Lung (tissue), 12 donors: ENCODE data around the gene SS18L1. TPM values are rescaled to one million over a fixed set of nuclear protein-coding genes. Genes with fewer than 3 reads are reported as not detected.
"Not testable (repeated sequence)": the region's sequence is repeated elsewhere in the genome, so short reads cannot be mapped to it uniquely, and the experiment has no call there.

Source experiments
- ATAC-seq: fragments of 200-7000 bp; cut with Tn5 transposase; one replicate; pipeline ENCODE4 v1.9.1; 2020; ENCODE audit warnings: moderate number of reproducible peaks; ENCODE audit not compliant: insufficient read depth, low FRiP score
- DNase-seq, 3 donors: peaks; one replicate each; pipeline ENCODE4 v3.0.0-alpha.2; 2013 to 2017
- H3K27ac ChIP-seq, 2 donors: one replicate each; pipeline ENCODE4 v1.5.1; 2013; ENCODE audit warnings: mild to moderate bottlenecking in 2 of 2, moderate library complexity in 2 of 2, control low read depth in 1 of 2, inconsistent platforms in 1 of 2, low read depth in 1 of 2, low read length in 1 of 2
- H3K27me3 ChIP-seq, 3 donors: one replicate each; pipeline ENCODE4 v1.5.1; 2013; ENCODE audit warnings: low read length in 2 of 3; ENCODE audit not compliant: control insufficient read depth in 3 of 3, insufficient read depth in 3 of 3
- H3K36me3 ChIP-seq, 4 donors: one replicate each; pipeline ENCODE4 v1.5.1; 2013; ENCODE audit warnings: low read length in 4 of 4, mild to moderate bottlenecking in 1 of 4, moderate library complexity in 1 of 4; ENCODE audit not compliant: control insufficient read depth in 4 of 4, insufficient read depth in 4 of 4
- H3K4me1 ChIP-seq, 5 donors: one replicate each; pipeline ENCODE4 v1.5.1; 2013; ENCODE audit warnings: low read length in 5 of 5, mild to moderate bottlenecking in 2 of 5, moderate library complexity in 1 of 5; ENCODE audit not compliant: control insufficient read depth in 5 of 5, insufficient read depth in 5 of 5
- H3K4me3 ChIP-seq: one replicate; pipeline ENCODE4 v1.5.1; 2013; ENCODE audit warnings: mild to moderate bottlenecking, control low read depth, moderate library complexity
- H3K9ac ChIP-seq, 2 donors: one replicate each; pipeline ENCODE4 v1.5.1; 2013; ENCODE audit warnings: low read length in 2 of 2, control low read depth in 1 of 2; ENCODE audit not compliant: insufficient read depth in 1 of 2
- H3K9me3 ChIP-seq, 4 donors: one replicate each; pipeline ENCODE4 v1.5.1; 2013; ENCODE audit warnings: low read length in 3 of 4, mild to moderate bottlenecking in 1 of 4, moderate library complexity in 1 of 4; ENCODE audit not compliant: control insufficient read depth in 4 of 4, insufficient read depth in 3 of 4
- WGBS, 2 donors: extraction: QIAGEN DNeasy Blood & Tissue Kit; methylation state at CpG; one replicate each; pipeline ENCODE4 v1.1.7; 2013; 5-methylcytosine and 5-hydroxymethylcytosine counted together
- polyA plus RNA-seq, 2 donors: library from polyadenylated mRNA; stranded (reverse); fragments of 200-250 nt; gene quantifications; one replicate each; pipeline ENCODE4 v1.2.1, GENCODE V29; 2013
- total RNA-seq, 2 donors: library from RNA; depleted of rRNA in 1 of 2; stranded (reverse); fragments of >200 nt in 1 of 2; gene quantifications; one replicate each; pipeline ENCODE4 v1.2.1, GENCODE V29; 2014 to 2021
- TF ChIP-seq, protein P1 (sequence below): IDR thresholded peaks from 2 replicates; pipeline ENCODE4 v1.5.1; 2012; ENCODE audit warnings: mild to moderate bottlenecking; ENCODE audit errors: control extremely low read depth, extremely low read depth
- donor health status: control.
- donor health status: control.
- donor health status: Bipolar disorder and iron deficiency.
- donor health status: healthy.
- donor health status: DM: yes; HTN: yes; CAD: no.

SS18L1 gene
- total and polyA plus RNA-seq, 4 donors = 7.2 to 24.1 (median 14.9) TPM

DNA sequence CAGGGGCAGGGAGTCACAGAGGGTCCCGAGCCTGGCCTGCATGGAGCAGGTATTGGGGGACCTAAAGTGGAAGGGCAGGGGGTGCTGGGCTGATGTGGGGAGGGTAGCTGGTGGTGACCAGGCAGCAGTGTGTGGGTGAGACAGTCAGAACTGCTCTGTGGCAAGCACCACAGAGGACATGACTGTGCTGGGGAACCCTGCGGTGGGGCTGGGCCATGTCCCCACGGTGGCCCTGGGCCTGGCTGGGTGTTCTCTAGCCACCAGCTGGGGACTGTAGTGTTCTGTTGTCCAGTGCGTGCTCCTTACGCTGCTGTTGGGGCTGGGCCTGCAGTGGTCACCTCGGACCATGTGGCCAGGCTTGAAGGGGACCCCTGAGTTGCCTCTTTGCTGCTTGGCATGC lies 3.6 kb downstream of the SS18L1 start:
- H3K36me3 ChIP-seq = peaks cover 0 to 7% (median 1%) of the 10 kb centered on the region in 4 donors
- no peak for ATAC-seq
- H3K27ac ChIP-seq = no peak overlapping the region
- H3K9me3 ChIP-seq = no peaks in the 10 kb centered on the region
- WGBS, 2 donors = 97 to 99% methylated on average over 6 of the region's 6 CpGs
- TF ChIP-seq, protein P1, sequence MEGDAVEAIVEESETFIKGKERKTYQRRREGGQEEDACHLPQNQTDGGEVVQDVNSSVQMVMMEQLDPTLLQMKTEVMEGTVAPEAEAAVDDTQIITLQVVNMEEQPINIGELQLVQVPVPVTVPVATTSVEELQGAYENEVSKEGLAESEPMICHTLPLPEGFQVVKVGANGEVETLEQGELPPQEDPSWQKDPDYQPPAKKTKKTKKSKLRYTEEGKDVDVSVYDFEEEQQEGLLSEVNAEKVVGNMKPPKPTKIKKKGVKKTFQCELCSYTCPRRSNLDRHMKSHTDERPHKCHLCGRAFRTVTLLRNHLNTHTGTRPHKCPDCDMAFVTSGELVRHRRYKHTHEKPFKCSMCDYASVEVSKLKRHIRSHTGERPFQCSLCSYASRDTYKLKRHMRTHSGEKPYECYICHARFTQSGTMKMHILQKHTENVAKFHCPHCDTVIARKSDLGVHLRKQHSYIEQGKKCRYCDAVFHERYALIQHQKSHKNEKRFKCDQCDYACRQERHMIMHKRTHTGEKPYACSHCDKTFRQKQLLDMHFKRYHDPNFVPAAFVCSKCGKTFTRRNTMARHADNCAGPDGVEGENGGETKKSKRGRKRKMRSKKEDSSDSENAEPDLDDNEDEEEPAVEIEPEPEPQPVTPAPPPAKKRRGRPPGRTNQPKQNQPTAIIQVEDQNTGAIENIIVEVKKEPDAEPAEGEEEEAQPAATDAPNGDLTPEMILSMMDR = no peak
- peaks cover 4 to 34% (median 14%) of the 10 kb centered on the region in 5 donors for H3K4me1 ChIP-seq
- no peak for DNase-seq
- no peaks in the 10 kb centered on the region for H3K27me3 ChIP-seq
- no peak overlapping the region for H3K4me3 ChIP-seq
- H3K9ac ChIP-seq = no peak overlapping the region

DNA sequence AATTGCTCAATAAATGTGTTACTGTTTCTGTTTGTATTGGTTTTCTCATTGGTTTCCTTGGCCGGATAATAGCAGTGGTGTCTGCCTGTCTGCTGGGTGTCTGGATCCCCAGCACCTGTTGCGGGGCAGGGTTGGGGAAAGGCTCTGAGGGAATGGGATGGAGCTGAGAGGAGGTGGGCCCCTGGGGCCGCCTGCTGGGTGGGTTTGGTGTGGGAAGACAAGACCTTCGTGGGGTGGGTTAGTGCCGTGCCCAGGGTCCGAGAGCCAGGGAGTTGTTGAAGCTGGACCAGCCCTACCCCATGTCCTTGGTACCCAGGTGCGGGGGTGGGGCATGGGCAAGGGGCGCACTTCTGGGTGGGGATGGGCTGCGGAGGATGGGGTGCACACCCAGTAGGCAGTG lies 4.0 kb downstream of the SS18L1 start:
- DNase-seq (no peak), ATAC-seq (no peak)
- Histone ChIP-seq H3K4me1 (peaks cover 4 to 34% (median 14%) of the 10 kb centered on the region in 5 donors), H3K27ac (no peak overlapping the region), H3K9me3 (no peaks in the 10 kb centered on the region), H3K36me3 (peaks cover 0 to 7% (median 1%) of the 10 kb centered on the region in 4 donors), H3K27me3 (no peaks in the 10 kb centered on the region), H3K4me3 (no peak overlapping the region), H3K9ac (no peak overlapping the region)
- 94 to 98% methylated on average over 8 to 9 of the region's 9 CpGs for WGBS, 2 donors
- TF ChIP-seq, protein P1 = no peak

- not testable (repeated sequence) for H3K27ac ChIP-seq, H3K4me3 ChIP-seq, H3K9ac ChIP-seq, H3K9me3 ChIP-seq, DNase-seq, H3K36me3 ChIP-seq, ATAC-seq, H3K27me3 ChIP-seq
- peaks cover 4 to 34% (median 14%) of the 10 kb centered on the region in 5 donors for H3K4me1 ChIP-seq
- 86 to 96% methylated on average over 8 to 10 of the region's 10 CpGs for WGBS, 2 donors
Observed at GRCh38 chr20:62148383-62148782, 4.8 kb downstream of the SS18L1 start.

DNA sequence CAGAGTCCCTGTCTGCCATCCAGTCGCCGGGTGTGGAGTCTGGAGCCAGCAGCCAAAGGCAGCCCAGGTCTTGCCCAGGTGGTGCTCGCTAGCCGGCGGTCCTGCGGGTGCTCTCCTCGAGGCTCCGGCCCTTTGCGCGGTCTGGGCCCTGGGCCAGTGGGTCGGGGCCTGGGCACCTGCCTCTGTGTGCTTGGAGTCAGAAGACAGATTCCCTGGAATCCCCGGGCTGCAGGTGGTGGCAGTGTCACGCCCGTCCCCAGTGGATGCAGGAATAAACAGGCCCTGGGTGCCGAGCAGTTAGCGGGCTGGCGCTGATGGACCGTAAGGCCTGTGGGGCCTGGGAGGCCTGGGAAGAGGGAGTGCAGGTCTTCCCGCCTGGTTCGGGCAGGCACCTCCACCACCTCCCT lies 5.3 kb downstream of the SS18L1 start:
- ATAC-seq (no peak), DNase-seq (no peak)
- Histone ChIP-seq H3K9me3 (peaks cover 0 to 2% (median 0%) of the 10 kb centered on the region in 4 donors), H3K27ac (peak overlapping the region in 1 of 2 donors; percentile 34), H3K36me3 (peaks cover 0 to 9% (median 1%) of the 10 kb centered on the region in 4 donors), H3K9ac (no peak overlapping the region), H3K27me3 (no peaks in the 10 kb centered on the region), H3K4me3 (no peak overlapping the region), H3K4me1 (peaks cover 4 to 34% (median 14%) of the 10 kb centered on the region in 5 donors)
- TF ChIP-seq, protein P1 = no peak
- 75 to 83% methylated on average over 20 of the region's 20 CpGs for WGBS, 2 donors
